ENCODE data around the gene RBM38. TPM values are rescaled to one million over a fixed set of nuclear protein-coding genes. Genes with fewer than 3 reads are reported as not detected.

Gene RBM38
- 19.3 to 38.0 TPM (median 35.7 TPM) in 5 replicates for total RNA-seq (2022; extraction: Qiagen RNA extraction; ENCODE audit: low read depth)

DNA sequence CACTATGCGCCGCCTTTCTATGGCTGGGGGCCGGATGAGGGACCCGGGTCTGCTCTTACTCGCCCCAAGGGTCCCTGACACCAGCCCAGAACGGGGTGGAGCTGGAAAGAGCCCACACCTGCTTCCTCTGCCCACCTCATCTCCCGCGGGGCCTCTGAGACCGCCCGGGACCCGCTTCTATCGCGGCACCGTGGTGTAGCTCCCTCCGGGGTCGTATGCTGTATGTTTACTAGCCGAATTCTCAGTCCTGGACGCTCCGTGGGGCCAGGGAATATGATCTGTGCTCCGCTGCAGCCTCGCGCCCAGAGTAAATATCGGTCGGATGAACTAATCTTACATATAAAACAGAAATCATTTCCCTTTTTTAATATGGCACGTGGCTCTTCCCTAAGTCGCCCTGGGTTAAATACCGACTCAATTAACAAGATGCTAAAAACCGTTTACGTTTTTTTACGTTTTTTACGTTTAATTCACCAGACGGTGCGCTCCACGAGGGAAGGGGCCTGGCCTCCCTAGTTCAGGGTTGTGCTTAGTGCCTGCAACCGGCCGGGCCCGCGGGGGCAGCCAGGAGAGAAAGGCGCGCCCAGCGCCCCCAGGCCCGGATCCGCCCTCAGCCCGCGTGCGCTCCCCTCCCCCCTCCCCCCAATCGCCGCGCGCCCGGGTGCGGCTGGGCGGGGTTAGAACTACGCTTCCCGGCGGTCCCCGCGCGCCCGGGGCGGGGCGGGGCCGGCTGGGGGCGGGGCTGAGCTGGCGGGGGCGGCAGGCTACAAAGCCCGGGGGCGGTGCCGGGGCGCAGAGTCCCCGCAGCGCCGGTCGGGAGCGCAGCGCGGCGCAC lies at the start of gene RBM38:
Gene RBM38 (plus strand): TSS at position 793 of the 835 bp plus-strand sequence. CDS start 186 bp downstream, outside the sequence.

DNA sequence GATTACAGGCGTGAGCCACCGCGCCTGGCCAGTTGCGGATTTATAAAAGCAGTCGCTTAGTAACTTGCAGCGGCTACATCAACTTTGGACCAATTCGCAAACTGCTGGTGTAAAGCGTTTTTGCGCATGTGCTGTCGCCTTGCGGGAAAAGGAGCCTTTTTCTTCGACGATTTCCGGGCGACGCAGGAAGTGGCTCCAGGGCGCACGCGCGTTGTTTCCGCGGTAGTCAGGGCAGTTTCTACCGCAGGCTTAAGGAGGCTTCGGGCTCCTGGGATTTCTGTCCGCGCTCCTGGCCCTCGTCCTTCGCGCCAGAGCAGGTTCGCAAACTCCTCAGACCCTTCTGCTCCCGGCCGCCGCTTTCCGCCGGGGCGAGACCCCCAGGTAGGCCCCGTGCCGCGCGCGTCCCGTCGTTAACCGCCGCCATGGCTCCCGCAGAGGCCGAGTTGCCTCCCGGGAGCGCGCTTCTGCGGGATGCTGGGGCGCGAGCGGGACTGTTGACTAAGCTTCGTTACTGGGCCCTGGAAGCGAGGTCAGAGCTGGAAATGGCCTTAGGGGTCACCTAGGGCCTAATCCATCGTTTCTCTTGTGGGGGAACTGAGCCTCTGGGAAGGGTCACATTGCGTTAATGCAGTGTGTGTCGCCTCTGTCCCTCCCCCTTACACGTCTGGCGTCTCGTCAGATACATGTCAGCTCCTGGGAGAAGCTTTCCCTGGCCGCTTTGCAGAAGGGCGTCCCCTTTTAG lies 40.0 kb upstream of the RBM38 start, which contains the start of gene RAE1:
Gene RAE1 (plus strand): TSS at position 214 of the 742 bp plus-strand sequence. CDS start 2,784 bp downstream, outside the sequence.

Other genes with a start within 250 kb of the RBM38 start
- gene BMP7, start 124.8 kb upstream of the RBM38 start, total RNA-seq (2022; extraction: Qiagen RNA extraction; ENCODE audit: low read depth): 0.13 to 0.78 TPM (median 0.55 TPM) in 5 replicates
- not detected in 5 replicates for gene SPO11, start 61.6 kb upstream of the RBM38 start, total RNA-seq (2022; extraction: Qiagen RNA extraction; ENCODE audit: low read depth)
- 58.9 to 72.4 TPM (median 61.4 TPM) in 5 replicates for gene RAE1, start 40.1 kb upstream of the RBM38 start, total RNA-seq (2022; extraction: Qiagen RNA extraction; ENCODE audit: low read depth)
- not detected in 5 replicates for gene CTCFL, start 133.7 kb downstream of the RBM38 start, total RNA-seq (2022; extraction: Qiagen RNA extraction; ENCODE audit: low read depth)
- gene PCK1, start 169.7 kb downstream of the RBM38 start, total RNA-seq (2022; extraction: Qiagen RNA extraction; ENCODE audit: low read depth): 0.04 to 0.13 TPM (median 0.05 TPM) in 3 of 5 replicates, not detected in the others
- not detected in 5 replicates for gene ZBP1, start 229.0 kb downstream of the RBM38 start, total RNA-seq (2022; extraction: Qiagen RNA extraction; ENCODE audit: low read depth)

All from A549 treated with ZK216348 at 1 μM for 4 hours (cell line).